ENCODE measurements around the gene POLN. TPM values are rescaled to one million over a fixed set of nuclear protein-coding genes. Genes with fewer than 3 reads are reported as not detected.
"Not testable (repeated sequence)": the region's sequence is repeated elsewhere in the genome, so short reads cannot be mapped to it uniquely, and the experiment has no call there.

The POLN gene
- total RNA-seq, 1 donor from 2014 or later: 0.29 TPM

GRCh38 chr4:2281575-2282343, 39.8 kb upstream of the POLN start:
- DNase-seq (ENCODE audit: low read depth): no peak
- H3K4me3 ChIP-seq (ENCODE audit: low read depth, low read length): no peak overlapping the region
- TF ChIP-seq CTCF (conservative IDR thresholded peaks at IDR 0.05; ENCODE audit: low read depth, low read length): peak; percentile 29

- no peak overlapping the region for H3K4me3 ChIP-seq (ENCODE audit: low read depth, low read length)
- TF ChIP-seq CTCF (conservative IDR thresholded peaks at IDR 0.05; ENCODE audit: low read depth, low read length): peak; percentile 32
- DNase-seq (ENCODE audit: low read depth): no peak
Measured at GRCh38 chr4:2280531-2281300, 38.8 kb upstream of the POLN start.

GRCh38 chr4:2277956-2278355, 36.0 kb upstream of the POLN start:
- DNase-seq (ENCODE audit: low read depth): no peak
- TF ChIP-seq CTCF (conservative IDR thresholded peaks at IDR 0.05; ENCODE audit: low read depth, low read length): no peak
- H3K4me3 ChIP-seq (ENCODE audit: low read depth, low read length): no peak overlapping the region

GRCh38 chr4:2276581-2277325, 34.8 kb upstream of the POLN start:
- DNase-seq (ENCODE audit: low read depth): no peak
- no peak for TF ChIP-seq CTCF (conservative IDR thresholded peaks at IDR 0.05; ENCODE audit: low read depth, low read length)
- no peak overlapping the region for H3K4me3 ChIP-seq (ENCODE audit: low read depth, low read length)

- no peak for TF ChIP-seq CTCF (conservative IDR thresholded peaks at IDR 0.05; ENCODE audit: low read depth, low read length)
- DNase-seq (ENCODE audit: low read depth): no peak
- H3K4me3 ChIP-seq (ENCODE audit: low read depth, low read length): no peak overlapping the region
Measured at GRCh38 chr4:2275546-2276251, 33.8 kb upstream of the POLN start.

GRCh38 chr4:2275044-2275397, 33.1 kb upstream of the POLN start:
- H3K4me3 ChIP-seq (ENCODE audit: low read depth, low read length); DNase-seq (ENCODE audit: low read depth): not testable (repeated sequence)
